GM18507 (cell line): ENCODE data around the gene VEPH1.

Experiments
- DNase-seq: peaks from one replicate; pipeline ENCODE4 v3.0.0; 2011; ENCODE audit warnings: low read depth; ENCODE audit not compliant: insufficient read length; ENCODE audit errors: extremely low spot score
- FAIRE-seq: peaks from 2 replicates; lab custom pipeline; 2011; peaks lifted over from hg19 to GRCh38; lab: Jason Lieb, UNC

VEPH1 gene

DNA sequence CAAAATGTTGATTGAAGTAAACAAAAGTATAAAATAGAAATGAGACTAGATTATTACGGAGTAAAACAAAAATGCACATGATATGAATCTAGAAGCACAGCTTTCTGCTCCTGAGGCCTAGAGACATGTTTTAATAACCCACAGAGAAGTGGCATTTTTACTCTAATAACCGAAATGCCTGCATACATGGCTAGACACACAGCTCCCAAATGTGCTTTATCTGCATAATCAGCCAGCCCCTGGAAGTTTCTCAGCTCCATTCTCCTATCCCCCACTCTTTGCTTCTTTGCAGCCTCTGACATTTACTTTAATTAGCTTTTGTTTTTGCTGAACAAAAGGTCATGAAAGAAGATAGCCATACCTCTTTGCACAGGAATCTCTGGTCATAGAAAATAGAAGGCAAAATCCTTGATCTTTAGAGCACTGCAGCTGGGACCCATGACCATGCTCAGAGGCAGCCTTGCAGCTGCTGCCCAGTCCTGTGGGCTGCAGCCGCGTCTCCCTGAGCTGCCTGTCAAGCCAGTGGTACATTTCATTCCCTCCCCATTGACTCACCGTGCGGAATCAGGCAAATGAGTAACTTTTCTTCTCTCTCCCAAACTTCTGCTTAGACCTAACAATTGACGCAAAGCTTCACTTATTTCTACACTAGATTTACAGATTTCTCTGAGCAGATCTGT is at the start of gene VEPH1:
TSS of gene VEPH1 (minus strand) at position 501 of the 680 bp plus-strand sequence. CDS start 8,067 bp downstream, outside the sequence.
- DNase-seq (no peak), FAIRE-seq (no peak)

DNA sequence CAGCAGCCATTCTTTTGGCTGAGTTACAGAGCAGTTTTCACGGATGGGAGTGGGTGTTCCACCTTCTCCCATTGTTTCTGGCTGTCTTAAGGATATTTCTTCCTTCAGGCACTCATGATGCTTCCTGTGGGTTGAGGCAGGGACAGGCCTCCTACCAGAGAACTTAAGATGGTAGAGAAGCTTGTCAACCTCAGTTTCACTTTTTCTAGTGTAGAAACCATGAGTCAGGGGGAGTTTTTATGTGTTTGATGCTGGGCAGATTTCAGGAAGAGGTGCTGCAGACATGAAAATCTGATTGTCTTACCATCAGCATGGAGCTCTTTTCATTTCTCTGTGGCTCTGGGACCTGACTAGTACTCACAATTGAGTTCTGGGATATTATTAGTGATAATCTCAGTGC is 48.7 kb upstream of the VEPH1 start:
- FAIRE-seq (no peak), DNase-seq (no peak)

DNA sequence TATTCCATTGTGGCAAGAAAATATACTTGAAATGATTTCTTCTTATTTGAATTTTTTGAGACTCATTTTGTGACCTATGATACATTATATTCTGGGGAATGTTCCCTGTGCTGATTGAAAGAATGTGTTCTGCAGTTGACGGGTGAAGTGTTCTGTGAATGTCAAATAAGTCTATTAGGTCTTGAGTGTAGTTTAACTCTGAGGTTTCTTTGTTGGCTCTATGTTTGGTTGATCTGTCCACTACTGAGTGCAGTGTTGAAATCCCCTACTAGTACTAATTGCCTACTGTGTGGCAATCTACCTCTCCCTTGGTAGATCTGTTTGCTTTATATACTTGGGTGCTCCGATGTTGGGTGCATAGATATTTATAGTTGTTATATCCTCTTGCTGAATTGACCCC is 46.3 kb upstream of the VEPH1 start:
- FAIRE-seq: no peak

DNA sequence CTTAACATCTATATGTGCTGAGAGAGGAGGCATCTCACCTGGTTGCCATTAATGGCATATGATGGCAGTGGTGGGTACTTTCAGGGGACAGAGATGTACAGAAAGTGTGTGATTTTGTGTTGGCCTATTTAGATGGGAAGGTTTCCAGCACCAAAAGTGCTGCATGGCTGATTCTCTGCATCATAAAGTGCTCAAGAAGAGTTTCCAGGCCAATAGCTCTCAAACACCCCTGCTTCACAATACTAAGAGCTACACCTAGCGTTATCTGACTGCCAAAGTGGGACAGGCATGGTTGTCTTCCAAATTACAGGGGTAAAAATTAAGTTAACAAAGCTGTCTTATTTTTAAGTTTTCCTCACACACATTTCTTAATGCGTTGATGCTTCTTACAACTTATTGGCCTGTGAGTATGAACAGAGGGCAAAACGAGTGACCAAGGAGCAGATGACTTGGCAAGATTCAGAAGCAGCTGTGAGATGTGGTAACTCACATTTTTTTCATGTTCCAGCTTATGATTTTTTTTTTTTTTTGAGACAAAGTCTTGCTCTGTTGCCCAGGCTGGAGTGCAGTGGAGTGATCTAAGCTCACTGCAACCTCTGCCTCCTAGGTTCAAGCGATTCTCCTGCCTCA is 41.4 kb upstream of the VEPH1 start:
- FAIRE-seq (no peak), DNase-seq (no peak)

More for the DNA sequence above, 46.3 kb upstream of the VEPH1 start:
- DNase-seq: no peak

DNA sequence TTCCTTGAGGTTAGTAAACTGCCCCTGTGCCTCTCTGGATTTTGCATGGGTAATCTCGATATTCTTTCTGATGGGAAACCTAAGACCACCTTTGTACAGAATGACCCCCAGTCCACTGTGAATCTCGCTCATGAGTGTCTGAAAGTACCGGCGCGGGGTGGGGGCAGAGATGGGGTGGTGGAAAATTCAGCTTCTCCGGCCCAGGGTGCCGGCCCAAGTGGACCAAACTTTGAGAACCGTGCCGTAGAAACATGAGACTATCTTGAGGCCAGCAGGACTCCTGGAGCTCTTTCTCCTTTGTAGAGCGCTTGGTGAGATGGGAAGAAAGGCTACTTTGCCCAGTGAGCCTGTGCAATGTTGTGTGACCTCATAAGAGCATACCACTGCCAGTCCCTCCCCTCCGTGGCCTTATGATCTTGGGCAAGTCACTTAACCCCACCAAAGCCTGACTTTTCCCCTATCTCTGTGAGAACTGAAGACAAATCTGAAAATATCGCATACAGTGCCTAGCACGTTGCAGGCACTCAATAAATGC is 40.4 kb upstream of the VEPH1 start:
- no peak for FAIRE-seq
- DNase-seq: no peak

DNA sequence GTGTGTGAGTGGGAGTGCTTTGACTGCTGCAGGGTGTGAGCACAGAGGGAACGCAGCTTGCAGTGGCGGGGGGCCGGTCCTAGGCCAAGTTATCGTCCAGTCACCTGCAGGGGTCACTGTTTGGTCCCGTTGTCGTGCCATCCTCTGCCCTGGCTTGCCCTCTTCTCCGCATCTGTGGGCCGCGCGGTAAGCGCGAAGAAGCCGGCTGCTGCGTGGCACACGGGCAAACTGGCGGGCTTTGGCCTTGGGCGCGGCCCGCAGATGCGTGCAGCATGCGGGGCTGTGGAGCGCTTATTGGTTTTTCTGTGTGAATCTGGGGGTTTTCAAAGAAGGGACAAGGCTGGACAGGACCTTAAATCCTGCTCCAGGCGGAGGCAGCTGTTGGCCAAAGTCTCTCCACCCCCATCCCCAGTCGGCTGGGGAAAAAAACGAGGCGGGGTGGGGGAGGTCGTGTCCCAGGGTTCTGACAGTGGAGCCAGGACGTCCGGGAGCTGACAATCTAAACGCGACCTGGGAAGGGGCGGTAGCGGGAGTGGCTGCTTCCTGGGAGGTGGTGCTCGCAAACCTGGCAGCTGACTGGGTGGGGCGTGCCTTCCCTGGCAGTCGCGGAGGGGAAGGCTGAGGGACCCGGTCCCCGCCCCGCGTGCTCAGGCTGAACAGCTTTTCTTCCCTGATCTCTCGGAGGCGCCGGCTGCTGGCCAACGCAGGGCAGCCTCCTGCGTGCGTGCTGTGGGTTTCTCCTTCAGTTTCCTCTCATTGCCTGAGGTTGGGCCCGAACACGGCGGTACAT is 39.7 kb upstream of the VEPH1 start:
- DNase-seq (no peak), FAIRE-seq (no peak)

DNA sequence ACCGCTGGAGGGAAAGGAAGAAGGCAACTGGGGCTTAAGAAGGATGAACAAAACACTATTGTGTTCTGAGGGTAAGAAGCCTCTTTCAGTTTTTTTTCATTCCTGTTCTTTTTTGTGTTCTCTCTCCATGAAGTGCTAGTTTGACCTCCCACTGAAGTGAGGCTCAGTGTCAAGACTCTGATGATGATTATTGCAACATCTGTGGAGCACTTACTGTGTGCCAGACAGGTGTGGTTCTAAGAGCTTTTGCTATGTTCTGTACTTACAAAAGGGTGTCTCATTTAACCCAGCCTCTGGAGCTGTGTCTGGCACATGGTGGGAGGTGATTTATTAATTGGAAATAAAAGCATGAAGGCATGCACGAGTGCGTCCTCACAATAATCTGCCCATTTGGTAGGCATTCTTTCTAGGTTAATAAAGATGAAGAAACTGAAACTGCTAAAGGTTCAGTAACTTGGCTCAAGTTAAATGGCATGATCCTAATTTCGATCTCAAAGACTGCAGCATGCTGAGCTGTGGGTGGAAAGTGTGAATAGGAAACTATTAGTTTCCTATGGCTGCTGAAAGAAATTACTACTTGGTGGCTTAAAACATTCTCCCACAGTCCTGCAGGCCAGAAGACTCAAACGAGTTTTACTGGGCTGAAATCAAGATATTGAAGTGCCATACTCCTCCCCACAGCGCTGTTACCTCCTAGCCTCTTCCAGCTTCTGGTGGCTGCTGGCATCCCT is 38.5 kb upstream of the VEPH1 start:
- FAIRE-seq (no peak), DNase-seq (no peak)

DNA sequence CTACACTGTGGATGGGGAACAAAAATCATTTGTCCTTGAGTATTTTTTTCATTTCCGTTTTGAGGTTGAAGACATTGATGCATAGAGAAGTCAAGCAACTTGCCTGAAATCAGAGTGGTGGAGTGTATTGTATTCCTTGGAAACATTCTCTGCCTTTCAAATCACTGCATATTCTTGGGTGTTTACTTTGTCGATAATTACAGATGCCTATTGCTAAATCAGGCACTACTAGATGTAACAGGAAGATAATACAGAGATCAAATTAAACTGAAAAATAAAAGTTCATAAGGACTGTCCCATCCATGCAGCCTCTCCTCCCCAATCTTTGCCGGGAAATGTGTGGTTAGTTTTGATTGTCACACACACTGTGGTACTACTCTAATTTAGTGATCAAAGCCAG is 37.4 kb upstream of the VEPH1 start:
- FAIRE-seq (no peak), DNase-seq (no peak)

DNA sequence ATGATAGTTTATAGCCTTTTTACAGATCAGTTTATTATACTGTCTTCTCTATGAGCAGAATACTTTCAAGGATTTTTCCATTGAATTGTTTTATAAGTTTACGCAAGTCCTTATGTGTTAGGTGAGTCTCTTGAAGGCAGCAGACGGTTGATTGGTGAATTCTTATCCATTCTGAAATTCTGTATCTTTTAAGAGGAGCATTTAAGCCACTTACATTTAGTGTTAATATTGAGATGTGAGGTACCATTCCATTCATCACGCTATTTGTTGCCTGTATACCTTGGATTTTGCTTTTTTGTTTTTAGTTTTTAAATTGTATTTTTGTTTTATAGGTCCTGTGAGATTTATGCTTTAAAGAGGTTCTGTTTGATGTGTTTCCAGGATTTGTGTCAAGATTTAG is 32.5 kb upstream of the VEPH1 start:
- DNase-seq (no peak), FAIRE-seq (no peak)

DNA sequence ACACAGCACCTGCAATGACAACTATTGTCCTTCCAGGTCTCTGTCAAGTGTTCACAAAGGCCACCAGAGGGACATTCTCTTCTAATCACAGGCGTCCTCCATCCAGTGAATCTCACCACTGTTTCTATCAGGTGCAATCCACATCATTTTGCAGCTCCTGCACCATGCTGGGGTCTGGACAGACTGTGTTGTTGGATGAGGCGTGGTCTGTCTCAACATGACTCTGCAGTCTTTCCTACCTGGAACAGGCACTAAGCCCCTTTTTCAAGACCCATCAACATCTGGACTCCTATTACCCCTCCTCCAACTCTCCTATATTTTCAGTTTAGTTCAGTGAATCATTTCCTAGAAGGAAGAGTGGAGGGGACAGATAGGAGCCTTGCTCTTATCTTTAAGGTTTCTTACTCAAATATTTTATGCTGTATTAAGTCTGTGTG is 31.5 kb upstream of the VEPH1 start:
- no peak for DNase-seq
- FAIRE-seq: no peak

DNA sequence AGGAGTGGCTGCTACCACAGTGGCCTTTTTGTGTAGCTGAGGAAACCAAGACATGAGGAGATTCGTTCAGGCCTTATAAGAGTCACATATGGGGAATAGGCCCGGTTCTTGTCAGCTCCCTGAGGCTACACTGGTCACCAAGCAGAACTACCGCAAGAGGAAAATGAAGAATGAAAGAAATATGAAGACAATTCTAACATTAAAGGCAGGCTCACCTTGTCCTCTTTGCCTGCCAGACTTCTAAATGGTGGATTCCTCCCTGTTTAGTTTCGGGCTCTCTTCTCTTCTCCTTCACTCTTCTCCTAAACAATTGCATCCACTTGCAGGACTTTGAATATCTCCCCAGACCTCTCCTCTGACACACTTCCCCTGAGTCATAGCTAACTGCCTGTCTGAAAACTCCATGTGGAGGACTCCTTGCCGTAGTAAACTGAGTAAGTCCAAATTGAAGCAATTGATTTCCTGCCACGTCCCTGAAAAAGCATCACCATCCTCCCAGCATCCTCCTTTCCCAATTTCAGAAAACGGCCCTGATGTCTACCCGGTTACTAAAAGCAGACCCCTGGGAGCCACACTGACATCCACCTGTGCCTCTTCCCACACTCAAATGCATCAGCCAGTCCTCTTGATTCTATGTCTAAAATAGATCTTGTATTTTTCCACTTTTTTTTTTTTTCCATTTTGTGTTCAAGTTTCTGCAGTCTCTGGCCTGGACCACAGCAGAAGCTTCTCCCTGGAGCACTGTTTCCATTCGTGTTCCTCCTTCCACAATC is 30.3 kb upstream of the VEPH1 start:
- FAIRE-seq: no peak
- DNase-seq: no peak

DNA sequence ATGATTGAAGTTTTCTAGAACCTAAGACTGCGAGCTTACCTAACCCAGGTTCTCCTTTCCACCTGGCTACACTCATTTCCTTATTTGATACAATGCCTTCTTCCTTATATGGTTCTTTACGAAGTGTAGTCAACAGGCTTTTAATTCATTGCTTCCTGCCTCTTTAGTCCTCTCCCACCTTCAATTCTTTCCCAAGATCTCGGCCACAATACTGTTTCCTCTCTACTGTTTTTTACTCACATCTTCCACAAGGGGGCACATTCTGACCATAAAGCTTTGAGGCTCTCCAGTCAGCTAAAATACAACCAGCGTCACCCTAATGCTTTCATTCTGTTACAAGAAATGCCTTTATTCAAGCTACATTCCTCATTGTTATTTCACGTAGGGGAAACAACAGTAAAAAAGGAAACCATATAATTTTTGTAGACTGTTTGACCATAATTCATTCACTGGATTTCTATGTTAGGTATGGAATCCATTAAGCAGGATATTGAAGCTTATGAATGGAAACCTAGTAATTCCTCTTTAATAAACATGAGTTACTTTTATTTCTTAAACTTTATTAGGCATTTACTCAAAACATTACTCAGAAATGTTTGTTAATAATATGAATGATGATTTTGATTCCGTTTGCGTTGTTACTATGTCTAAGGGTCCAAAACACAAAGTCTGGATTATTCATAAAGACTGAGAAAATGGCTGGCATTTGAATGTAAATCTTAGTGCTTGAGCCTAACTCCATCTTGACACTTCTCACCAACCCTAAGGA is 29.5 kb upstream of the VEPH1 start:
- FAIRE-seq: peak; percentile 83
- peak; percentile 8 for DNase-seq

DNA sequence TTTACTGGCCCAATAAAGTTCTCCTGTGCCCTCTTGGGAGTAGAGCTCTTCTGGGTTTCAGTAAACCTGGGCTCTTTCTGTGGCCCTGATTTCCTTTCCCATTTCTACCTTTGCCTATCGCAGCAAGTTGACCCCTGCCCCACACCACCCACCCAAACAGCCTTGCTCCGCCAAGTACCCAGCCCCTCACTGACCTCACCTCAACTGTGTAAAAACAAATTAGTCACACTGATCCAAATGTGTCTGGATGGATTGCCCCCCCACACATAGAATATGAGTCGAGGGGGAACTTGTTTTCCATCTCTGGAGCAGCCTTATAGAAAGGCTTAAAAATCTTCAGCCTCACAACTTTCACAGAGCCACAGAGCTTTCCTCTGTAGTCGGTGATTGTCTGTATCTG is 28.6 kb upstream of the VEPH1 start:
- no peak for FAIRE-seq

DNA sequence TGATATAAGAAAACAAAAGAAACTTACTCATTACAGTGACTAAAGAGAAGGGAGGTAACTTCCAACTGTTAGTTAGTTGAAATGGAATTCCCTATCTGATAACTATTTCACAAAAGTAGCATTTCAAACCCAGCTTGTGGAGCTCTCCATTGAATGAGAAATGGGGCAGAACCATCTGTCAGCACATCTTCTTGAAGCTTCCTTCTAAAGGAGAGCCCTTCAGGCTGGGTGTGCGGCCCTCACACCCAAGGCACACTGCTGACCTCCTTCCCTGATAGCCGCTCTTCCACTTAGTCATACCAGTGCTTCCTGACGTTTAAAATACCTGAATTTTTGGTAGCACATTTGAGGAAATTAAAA is 28.1 kb upstream of the VEPH1 start:
- no peak for FAIRE-seq
- no peak for DNase-seq

More for the DNA sequence above, 28.6 kb upstream of the VEPH1 start:
- no peak for DNase-seq

DNA sequence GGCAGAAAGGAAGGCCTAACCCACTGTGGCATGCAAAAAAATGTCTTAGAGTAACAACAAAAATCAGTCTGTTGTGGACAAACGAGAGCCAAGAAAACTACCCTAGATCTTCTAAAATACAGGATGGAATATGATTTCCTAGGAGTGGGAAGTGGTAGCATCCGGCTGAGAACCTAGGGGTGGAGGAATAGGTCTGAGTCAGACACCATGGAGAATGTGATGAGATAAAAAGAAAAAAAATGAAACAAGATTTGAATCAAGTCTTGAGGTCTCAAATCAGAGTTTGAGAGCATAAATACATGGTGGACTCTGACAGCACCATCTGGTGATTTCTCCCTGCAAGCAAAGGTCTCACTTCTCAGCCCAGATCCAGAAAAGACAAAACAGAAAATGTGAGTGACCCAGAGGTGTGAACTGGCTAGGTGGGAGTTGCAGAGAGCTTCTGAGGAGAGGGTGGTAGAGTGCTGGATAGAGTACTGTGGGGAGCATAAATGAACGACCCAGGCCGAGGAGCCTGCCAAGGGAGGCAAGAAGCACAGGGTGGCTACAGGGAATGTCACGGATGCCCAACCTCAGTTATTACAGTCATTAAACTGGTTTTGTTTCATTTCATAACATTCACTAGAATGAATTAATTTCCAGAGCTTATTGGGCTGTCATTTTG is 27.6 kb upstream of the VEPH1 start:
- FAIRE-seq: no peak
- DNase-seq: no peak

DNA sequence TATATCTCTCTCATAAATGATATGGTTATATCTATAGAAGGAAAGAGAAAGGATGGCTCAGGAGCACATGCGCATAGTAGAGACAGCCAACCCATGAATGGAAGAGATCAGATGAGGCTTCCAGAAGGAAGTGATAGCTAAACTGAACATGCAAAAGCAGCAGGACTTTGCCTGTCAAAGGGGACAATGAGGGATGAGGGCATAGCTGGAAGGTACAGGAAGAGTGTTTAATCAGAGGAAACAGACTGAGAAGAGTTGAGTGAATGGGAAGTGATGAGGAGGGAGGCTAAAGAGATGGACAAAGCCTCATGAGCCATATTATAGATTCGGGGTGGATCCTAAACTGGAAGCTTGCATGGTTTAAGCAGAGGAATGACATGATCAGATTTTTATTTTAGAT is 26.5 kb upstream of the VEPH1 start:
- FAIRE-seq (no peak), DNase-seq (no peak)

DNA sequence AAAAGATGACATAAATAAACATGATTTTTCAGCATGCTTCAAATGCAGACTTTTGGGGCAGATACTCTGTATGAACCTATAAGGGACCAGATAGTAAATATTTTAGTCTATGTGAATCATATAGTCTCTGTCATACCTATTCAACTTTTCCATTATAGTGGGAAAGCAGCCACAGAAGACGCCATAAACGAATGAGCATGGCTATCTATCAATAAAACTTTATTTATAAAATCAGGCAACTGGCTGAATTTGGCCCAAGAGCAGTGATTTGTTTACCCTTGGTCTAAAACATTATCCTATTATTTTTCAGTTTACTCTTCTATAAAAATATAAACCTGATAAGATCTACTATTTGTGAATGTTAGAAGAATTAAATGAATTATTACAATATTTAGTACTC is 25.9 kb upstream of the VEPH1 start:
- DNase-seq (no peak), FAIRE-seq (no peak)
